Muscle of back (tissue), 11 donors: Measurements from ENCODE around the gene TOR2A. TPM values are rescaled to one million over a fixed set of nuclear protein-coding genes. Genes with fewer than 3 reads are reported as not detected.
A peak's percentile ranks its signal among the peaks of the same experiment; 100 is the strongest.
"Not testable (repeated sequence)": the region's sequence is repeated elsewhere in the genome, so short reads cannot be mapped to it uniquely, and the experiment has no call there.

Experiments used
- DNase-seq, 3 donors: peaks; one replicate each; pipeline versions ENCODE4 v3.0.0 to v3.0.0-alpha.2; 2013
- polyA plus RNA-seq, 10 donors: library from polyadenylated mRNA; unstranded; fragments of 120-200 nt; gene quantifications; one replicate each; pipeline ENCODE4 v1.2.1, GENCODE V29; 2013; ENCODE audit not compliant: insufficient read length in 10 of 10

TOR2A gene
- polyA plus RNA-seq, 10 donors = 5.8 to 11.8 (median 7.1) TPM

- no peak for DNase-seq
Observed at GRCh38 chr9:127769929-127770582, 35.0 kb upstream of the TOR2A start.

DNA sequence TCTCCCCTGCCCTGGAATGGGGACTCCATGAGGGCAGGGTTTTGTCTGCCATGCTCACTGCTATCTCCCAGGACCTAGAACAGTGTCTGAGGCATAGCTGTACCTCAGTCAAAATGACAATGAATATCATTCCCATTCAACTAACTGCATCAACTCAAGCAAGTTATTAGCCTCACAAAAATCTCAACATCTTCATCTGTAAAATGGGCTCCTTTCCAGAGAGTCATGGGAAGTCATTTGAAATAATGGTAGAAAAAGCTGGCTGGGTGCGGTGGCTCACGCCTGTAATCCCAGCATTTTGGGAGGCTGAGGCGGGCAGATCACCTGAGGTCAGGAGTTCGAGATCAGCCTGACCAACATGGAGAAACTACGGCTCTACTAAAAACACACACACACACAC, 34.0 kb upstream of the TOR2A start:
- no peak for DNase-seq

DNA sequence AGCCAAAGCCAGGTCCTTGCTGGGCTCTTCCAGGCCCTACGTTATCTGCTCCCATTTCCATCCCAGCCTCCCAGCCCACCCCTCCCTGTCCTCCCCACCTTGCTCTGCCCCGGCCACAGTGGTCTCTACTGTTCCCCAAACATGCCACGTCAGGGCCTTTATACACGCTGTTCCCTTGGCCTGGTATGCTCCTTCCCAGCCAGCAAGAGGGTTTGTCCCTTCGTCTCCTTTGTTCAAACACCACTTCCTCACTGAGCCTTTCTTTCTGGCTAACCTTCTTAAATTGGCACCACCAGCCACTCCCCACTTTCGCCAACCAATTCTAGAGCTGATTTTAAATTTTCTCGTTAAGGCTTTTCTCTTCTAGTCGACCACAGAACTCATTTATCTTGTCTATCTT, 33.6 kb upstream of the TOR2A start:
- DNase-seq = no peak

DNA sequence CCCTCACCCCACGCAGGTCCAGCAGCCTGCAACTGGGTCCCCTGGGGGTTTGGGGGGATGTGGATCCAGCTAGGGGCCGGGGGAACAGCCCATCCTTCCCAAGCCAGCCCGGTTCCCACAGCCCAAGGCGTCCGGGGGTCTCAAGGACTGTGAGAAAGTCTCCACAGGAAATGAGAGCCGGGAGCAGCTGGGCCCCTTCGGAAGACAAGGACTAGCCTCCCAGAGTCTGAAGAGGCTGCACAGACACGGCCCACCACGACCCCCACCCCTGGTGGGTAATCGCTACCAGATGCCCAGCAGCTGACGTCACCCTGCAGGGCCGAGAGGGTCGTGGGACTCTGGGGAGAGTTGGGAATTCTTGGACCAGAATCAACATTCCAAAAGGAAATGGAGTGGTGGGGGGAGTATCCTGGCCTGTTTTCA, 32.8 kb upstream of the TOR2A start:
- peak in 1 of 3 donors; percentile 61 for DNase-seq

DNA sequence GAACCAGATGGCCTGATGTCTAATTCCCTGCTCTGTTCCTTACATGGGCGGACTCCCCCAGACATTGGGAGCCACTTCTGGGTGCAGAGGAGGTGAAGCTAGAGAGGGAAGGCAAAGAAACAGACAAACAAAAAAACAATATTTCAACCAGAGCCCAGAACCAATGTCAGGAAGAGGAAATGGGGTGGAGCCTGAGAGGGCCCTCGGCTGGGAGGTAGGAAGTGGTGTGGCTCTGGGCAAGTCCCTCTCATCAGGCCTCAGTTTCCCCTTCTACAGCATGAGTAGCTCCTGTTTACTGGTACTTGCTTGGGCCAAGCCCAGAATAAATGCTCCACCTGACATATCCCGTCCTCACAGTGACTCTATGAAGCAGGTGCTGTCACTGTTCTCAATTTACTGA, 32.3 kb upstream of the TOR2A start:
- no peak for DNase-seq

GRCh38 chr9:127765418-127765817, 30.3 kb upstream of the TOR2A start:
- DNase-seq = no peak

- DNase-seq = peak in 1 of 3 donors; percentile 59
Observed at GRCh38 chr9:127763918-127764384, 28.9 kb upstream of the TOR2A start.

DNA sequence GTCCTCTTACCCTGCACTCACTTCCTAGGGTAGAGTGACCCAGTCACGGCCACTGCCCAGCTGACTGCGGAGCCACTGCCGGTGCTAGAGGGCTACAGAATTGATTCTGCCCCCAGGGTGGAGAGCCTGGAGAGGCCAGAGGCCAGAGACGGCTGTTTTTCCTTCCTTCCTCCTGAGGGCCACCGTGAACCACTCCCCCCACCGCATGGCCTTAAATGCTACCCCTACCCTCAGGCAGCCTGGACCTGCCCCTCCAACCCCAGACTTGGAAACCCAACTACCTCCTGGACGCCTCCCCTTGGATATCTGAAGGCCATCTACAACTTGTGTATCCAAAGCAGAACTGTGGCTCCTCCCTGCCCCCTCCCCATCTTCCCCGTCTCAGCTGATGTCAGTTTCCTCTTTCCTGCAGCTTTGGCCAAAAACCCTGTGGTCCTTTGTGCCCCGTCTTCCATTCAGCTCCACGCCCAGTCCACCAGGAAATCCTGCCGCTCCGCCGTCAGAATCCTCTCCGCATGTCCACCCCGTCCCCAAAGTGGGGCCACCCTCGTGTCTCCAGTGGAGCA, 27.1 kb upstream of the TOR2A start:
- peak in 1 of 3 donors; percentile 49 for DNase-seq

DNA sequence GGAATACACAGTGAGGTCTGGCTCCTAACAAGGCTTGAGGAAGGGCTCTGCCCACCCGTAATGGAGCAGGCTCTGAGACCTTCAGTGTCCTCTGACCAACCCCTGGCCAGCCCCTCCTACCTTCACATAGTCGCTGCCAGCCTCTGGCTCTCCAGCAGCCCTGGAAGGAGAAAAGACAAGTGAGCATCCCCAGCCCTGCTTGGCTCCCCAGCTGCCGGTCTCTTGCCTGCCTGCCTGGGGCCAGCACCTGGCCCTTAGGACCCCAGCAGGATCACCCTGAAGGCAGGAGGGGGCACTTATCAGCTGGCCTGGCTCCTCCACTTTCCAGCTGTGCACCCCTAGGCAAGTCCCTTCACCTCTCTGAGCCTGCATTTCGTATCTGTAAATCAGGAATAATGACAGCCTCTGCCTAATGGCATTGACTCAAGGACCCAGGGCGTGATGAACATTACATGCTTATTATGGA, 26.4 kb upstream of the TOR2A start:
- no peak for DNase-seq

DNA sequence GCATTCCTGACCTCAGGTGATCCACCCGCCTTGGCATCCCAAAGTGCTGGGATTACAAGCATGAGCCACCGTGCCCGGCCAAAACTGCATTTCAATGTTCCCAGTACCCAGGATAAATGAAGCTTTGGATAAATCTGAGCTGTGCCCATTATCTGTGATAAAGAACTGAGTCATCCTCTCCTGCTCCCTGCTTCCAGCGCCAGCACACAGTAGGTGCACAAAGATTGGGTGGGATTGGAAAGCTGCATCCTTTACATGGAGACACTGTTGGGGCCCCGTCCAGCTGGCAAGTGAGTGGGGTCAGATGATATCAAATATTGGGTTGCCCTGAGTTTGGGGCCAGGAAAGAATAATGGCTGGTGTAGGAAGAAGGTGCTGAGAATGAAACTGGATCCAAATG, 26.0 kb upstream of the TOR2A start:
- no peak for DNase-seq

GRCh38 chr9:127758843-127759242, 23.7 kb upstream of the TOR2A start:
- DNase-seq = no peak

DNA sequence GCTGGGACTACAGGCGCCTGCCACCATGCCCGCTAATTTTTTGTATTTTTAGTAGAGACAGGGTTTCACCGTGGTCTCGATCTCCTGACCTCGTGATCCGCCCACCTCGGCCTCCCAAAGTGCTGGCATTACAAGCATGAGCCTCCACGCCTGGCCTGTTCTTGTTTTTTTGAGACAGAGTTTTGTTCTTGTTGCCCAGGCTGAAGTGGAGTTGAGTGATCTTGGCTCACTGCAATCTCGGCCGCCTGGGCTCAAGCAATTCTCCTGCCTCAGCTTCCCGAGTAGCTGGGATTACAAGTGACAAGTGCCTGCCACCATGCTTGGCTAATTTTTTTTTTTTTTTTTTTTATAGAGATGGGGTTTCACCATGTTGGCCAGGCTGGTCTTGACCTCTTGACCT, 21.7 kb upstream of the TOR2A start:
- not testable (repeated sequence) for DNase-seq

- no peak for DNase-seq
Observed at GRCh38 chr9:127756233-127756632, 21.1 kb upstream of the TOR2A start.

GRCh38 chr9:127755061-127756060, 20.3 kb upstream of the TOR2A start:
- DNase-seq = peak in 1 of 3 donors; percentile 34

DNA sequence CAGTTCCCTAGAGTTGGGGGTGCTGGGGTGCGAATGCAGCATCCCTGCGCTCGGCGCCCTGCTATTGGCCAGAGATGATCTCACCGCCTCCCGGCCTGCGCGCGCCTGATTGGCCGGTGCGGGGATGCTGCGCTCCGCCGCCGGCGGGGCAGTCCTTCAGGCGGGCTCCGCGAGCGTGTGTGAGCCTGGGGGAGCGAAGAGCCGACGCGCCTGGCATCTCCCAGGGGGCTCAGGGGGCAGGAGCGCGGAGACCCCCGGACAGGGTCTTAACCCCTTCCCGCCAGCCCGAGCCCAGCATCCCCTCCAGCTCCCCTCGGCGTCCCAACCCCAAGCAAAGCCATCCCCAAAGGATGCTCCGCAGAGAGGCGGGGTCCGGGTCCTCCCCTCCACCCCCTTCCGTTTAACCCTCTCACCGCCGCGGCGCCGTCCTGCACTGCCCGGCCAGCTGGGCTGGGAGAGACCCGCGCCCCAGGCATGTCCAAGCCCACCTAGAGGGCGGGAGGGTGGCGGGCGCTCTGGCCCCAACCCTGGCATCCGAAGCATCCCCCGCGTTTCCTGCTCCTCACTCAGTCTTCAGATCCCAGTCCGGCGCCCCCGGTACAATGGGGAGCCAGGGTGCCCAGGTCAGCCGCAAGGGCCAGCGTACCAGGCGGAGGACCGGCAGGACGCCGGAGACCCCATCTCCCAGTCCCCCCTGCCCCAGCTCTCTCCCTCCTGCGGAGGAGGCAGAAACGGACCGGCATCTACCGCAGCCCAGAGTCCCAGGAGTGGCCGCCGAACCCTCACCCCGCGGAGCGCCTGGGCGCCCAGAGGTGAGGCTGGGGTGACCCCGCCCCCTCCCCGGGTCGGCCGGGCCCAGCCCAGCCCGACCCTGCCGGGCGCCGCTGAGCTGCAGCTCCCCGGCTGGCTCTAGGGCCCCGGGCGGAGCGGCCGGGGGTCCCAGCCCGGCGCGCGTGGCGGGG, 19.3 kb upstream of the TOR2A start:
- peak in 1 of 3 donors; percentile 58 for DNase-seq

DNA sequence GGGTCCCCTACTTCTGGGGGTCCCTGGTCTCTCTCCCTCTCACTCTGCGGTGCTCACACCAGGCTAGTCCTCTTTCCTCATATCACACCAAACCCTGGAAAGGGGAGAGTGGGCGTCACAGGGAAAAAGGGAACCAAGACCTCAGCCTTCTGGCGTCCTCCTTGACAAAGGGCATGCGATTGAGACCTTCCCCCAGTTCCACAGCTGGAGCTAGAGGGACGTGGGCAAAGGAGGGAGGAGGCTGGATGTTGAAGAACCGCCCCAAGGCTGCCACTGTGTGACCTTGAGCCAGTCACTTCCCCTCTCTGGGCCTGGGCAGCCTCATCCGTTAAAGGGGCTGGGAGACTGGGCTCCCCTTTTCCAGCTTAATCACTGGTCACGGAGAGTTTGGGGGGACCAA, 18.5 kb upstream of the TOR2A start:
- no peak for DNase-seq

DNA sequence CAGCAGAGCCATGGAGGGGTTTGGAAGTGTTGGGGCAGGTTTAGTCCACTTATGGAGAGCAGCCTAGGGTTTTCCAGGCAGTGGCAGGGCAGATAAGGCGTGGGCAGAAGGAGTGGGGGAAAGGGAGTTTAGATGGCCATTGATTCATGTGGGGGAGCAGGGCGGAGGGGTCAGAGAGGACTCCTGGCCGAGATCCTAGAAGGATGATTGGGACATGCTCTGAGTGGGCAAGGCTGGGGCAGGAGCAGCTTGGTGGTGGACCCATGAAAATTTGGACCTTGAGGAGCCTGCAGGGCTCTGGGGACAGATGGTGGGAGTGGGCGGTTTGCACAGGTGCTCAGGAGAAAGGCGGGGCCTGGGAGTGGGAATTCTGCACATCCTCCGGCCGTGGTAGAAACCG, 18.1 kb upstream of the TOR2A start:
- DNase-seq = no peak

GRCh38 chr9:127751269-127752054, 16.4 kb upstream of the TOR2A start:
- peak in 1 of 3 donors; percentile 67 for DNase-seq

DNA sequence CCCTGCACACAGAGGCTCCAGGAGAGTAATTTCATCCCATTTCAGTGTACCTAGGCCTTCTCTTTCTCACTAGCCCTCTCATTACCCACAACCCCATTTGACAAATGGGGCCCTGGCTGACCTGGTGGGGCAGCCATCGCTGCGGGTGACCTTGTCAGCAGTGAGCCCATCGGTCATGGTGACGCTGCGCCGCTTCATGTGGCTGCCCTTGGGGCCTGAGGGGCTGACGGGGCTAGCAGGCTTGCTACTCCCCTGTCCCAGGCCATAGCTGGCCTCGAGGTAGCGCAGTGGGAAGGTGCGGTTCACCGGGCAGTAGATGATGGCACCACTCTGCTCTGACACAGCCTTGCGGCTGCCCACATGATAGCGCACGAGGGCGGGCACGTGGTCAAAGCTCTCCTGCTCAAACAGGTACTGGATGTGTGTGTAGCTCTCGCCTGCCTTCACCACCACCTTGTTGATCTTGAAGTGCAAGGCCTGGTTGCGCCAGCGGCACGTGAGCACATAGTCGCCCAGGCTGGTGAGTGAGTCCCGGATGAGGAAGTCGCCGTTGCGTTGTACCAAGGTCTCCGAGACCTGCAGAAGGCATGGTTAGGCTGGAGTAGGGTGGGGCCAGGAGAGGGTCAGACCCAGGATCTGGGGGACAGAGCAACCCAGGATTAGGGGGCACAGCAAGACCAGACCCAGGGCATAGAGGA, 14.1 kb upstream of the TOR2A start:
- no peak for DNase-seq
